Fibroblast of lung (primary cell): ENCODE measurements around the gene CPSF4L. TPM values are rescaled to one million over a fixed set of nuclear protein-coding genes. Genes with fewer than 3 reads are reported as not detected.

Source experiments
- DNase-seq, 2 donors: peaks; one replicate each; pipeline versions ENCODE4 v3.0.0 to v3.0.0-alpha.2; 2010; ENCODE audit warnings: low read depth in 2 of 2
- H2AFZ ChIP-seq: 2 replicates; pipeline ENCODE4 v1.5.1; 2012; ENCODE audit warnings: low read length, control low read depth, inconsistent platforms
- H3K27ac ChIP-seq: 2 replicates; pipeline ENCODE4 v1.5.1; 2011; ENCODE audit warnings: low read length, control low read depth; ENCODE audit not compliant: insufficient read depth
- H3K27me3 ChIP-seq: 2 replicates; pipeline ENCODE4 v1.5.1; 2011; ENCODE audit warnings: mild to moderate bottlenecking, low read length; ENCODE audit not compliant: control insufficient read depth, insufficient read depth
- H3K36me3 ChIP-seq: 2 replicates; pipeline ENCODE4 v1.5.1; 2011; ENCODE audit warnings: low read length; ENCODE audit not compliant: control insufficient read depth, insufficient read depth
- H3K4me1 ChIP-seq: 2 replicates; pipeline ENCODE4 v1.5.1; 2011; ENCODE audit warnings: low read length; ENCODE audit not compliant: control insufficient read depth, insufficient read depth; ENCODE audit errors: extremely low read depth
- H3K4me2 ChIP-seq: 2 replicates; pipeline ENCODE4 v1.5.1; 2011; ENCODE audit warnings: low read length, control low read depth; ENCODE audit not compliant: insufficient read depth; ENCODE audit errors: extremely low read depth
- H3K4me3 ChIP-seq, 4 experiments: fragments of 200-600 bp in 1 of 4; sonication (generic) in 1 of 4; replicated peaks in 1 of 4; 2 replicates each; pipeline ENCODE4 v1.5.1; 2011 to 2016; ENCODE audit warnings: low read length in 4 of 4, low read depth in 3 of 4, mild to moderate bottlenecking in 3 of 4, control low read depth in 2 of 4, inconsistent platforms in 1 of 4, mixed read lengths in 1 of 4; ENCODE audit not compliant: insufficient read depth in 1 of 4; ENCODE audit errors: control extremely low read depth in 1 of 4
- H3K79me2 ChIP-seq: 2 replicates; pipeline ENCODE4 v1.5.1; 2012; ENCODE audit warnings: mild to moderate bottlenecking, low read length, inconsistent platforms; ENCODE audit not compliant: control insufficient read depth, insufficient read depth
- H3K9ac ChIP-seq: 2 replicates; pipeline ENCODE4 v1.5.1; 2011; ENCODE audit warnings: mild to moderate bottlenecking, low read length, control low read depth; ENCODE audit not compliant: insufficient read depth
- H3K9me3 ChIP-seq: 2 replicates; pipeline ENCODE4 v1.5.1; 2012; ENCODE audit warnings: low read depth, low read length; ENCODE audit not compliant: control insufficient read depth, insufficient read depth
- H4K20me1 ChIP-seq: 2 replicates; pipeline ENCODE4 v1.5.1; 2011; ENCODE audit warnings: low read length; ENCODE audit not compliant: control insufficient read depth, insufficient read depth; ENCODE audit errors: extremely low read depth
- EZH2 ChIP-seq: IDR thresholded peaks from 2 replicates; pipeline ENCODE4 v1.5.1; 2012; ENCODE audit warnings: low read length, control low read depth, mild to moderate bottlenecking; ENCODE audit errors: missing control alignments
- polyA plus RNA-seq, 2 donors: library from polyadenylated mRNA; depleted of rRNA in 1 of 2; stranded (reverse) in 1 of 2; unstranded in 1 of 2; fragments of >200 nt; gene quantifications; 2 replicates each; pipeline ENCODE4 v1.2.1, GENCODE V29; 2011 to 2012; ENCODE audit warnings: missing spikeins in 1 of 2
- total RNA-seq: library from RNA; depleted of rRNA; stranded (reverse); fragments of >200 nt; gene quantifications from 2 replicates; pipeline ENCODE4 v1.2.1, GENCODE V29; 2014
- TF ChIP-seq, protein P1 (sequence below), 2 donors: IDR thresholded peaks in 1 of 2; conservative IDR thresholded peaks in 1 of 2; 1 replicate in 1 of 2; 2 replicates in 1 of 2; pipeline ENCODE4 v1.5.1; 2011 to 2012; ENCODE audit warnings: low read length in 2 of 2, control low read depth in 1 of 2, inconsistent platforms in 1 of 2, low read depth in 1 of 2, mild to moderate bottlenecking in 1 of 2

CPSF4L gene
- total and polyA plus RNA-seq, 2 donors (not counting 1 experiment from before 2014, with no cell fraction given), result not detected

DNA sequence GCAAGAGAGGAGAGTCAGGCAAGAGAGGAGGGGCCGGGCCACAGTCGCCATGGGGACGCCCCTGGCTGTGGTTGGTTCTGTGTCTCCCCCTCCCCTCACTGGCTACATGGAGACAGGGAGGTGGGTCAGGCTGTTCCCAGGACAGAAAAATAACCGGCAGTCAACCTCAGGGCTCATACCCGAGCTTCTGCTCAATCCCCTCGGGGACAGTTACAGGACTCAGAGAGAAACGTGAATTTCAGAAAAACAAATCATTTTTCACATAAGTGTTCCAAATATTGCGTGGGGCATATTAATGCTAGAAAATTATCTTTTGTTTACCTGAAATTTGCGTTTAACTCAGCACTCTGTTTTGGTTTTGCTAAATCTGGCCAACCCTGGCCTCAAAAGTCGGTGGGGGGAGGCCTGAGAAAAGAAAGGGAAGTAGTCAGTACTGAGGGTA, 22.2 kb upstream of the CPSF4L start:
- no peaks in the 10 kb centered on the region for H3K9me3 ChIP-seq
- no peaks in the 10 kb centered on the region for H4K20me1 ChIP-seq
- no peak overlapping the region for H2AFZ ChIP-seq
- H3K27me3 ChIP-seq, result no peaks in the 10 kb centered on the region
- TF ChIP-seq EZH2, result no peak
- TF ChIP-seq, protein P1, sequence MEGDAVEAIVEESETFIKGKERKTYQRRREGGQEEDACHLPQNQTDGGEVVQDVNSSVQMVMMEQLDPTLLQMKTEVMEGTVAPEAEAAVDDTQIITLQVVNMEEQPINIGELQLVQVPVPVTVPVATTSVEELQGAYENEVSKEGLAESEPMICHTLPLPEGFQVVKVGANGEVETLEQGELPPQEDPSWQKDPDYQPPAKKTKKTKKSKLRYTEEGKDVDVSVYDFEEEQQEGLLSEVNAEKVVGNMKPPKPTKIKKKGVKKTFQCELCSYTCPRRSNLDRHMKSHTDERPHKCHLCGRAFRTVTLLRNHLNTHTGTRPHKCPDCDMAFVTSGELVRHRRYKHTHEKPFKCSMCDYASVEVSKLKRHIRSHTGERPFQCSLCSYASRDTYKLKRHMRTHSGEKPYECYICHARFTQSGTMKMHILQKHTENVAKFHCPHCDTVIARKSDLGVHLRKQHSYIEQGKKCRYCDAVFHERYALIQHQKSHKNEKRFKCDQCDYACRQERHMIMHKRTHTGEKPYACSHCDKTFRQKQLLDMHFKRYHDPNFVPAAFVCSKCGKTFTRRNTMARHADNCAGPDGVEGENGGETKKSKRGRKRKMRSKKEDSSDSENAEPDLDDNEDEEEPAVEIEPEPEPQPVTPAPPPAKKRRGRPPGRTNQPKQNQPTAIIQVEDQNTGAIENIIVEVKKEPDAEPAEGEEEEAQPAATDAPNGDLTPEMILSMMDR (conservative IDR thresholded peaks at IDR 0.05 in 1 of 2, IDR thresholded peaks at IDR 0.05 in 1 of 2; ENCODE audit: low read depth in 1 of 2, low read length in 2 of 2), result no peak
- peaks cover 34% of the 10 kb centered on the region for H3K79me2 ChIP-seq
- no peak overlapping the region for H3K27ac ChIP-seq
- peaks cover 5% of the 10 kb centered on the region for H3K4me1 ChIP-seq
- no peak for DNase-seq
- no peak overlapping the region for H3K4me2 ChIP-seq
- H3K4me3 ChIP-seq, result no peak overlapping the region
- H3K36me3 ChIP-seq, result peaks cover 19% of the 10 kb centered on the region
- no peak overlapping the region for H3K9ac ChIP-seq

DNA sequence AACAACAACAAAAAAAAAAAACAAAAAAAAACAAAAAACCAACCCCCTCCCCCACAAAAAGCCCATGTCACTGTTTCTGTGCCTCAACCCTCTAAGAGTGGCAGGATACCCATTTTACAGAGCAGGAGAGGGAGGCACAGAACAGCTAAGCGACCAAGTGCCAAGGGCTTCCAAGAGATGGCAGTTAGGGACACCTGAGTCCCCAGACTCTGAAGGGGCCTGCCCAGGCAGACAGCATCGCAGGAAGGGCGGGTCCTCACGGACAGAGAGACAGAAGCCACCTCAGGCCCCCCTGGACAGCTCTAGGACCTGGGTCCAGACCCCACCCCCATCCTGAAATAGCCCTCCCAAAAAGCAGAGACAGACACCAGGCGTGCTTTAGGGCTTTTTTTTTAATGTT, 21.6 kb upstream of the CPSF4L start:
- no peak for DNase-seq
- Histone ChIP-seq H3K27me3 (no peaks in the 10 kb centered on the region), H3K4me1 (no peaks in the 10 kb centered on the region), H3K36me3 (peaks cover 19% of the 10 kb centered on the region), H3K79me2 (peaks cover 28% of the 10 kb centered on the region), H4K20me1 (no peaks in the 10 kb centered on the region), H3K4me3 (no peak overlapping the region), H3K4me2 (no peak overlapping the region), H3K9ac (no peak overlapping the region), H3K9me3 (no peaks in the 10 kb centered on the region), H3K27ac (no peak overlapping the region), H2AFZ (no peak overlapping the region)
- TF ChIP-seq EZH2, result no peak
- TF ChIP-seq, protein P1 (conservative IDR thresholded peaks at IDR 0.05 in 1 of 2, IDR thresholded peaks at IDR 0.05 in 1 of 2; ENCODE audit: low read depth in 1 of 2, low read length in 2 of 2), result no peak

DNA sequence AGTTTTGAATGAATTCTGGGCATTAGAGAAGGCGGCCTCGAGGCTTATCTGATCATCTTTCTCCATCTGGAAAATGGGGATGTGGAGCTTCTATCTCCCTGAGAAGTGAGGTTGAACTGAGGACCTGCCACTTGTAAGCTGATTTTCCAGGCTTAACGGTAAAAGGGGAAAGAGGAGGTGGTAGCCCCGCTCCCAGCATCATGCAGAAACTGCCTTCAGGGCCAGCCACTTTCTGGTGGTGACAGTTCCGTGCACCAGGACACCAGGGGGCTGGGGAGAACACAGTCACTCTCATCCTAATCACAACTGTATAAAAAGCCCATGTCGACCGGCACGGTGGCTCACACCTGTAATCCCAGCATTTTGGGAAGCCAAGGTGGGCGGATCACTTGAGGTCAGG, 20.9 kb upstream of the CPSF4L start:
- no peaks in the 10 kb centered on the region for H3K4me1 ChIP-seq
- no peak overlapping the region for H3K9ac ChIP-seq
- no peak overlapping the region for H3K27ac ChIP-seq
- no peak for TF ChIP-seq EZH2
- TF ChIP-seq, protein P1 (conservative IDR thresholded peaks at IDR 0.05 in 1 of 2, IDR thresholded peaks at IDR 0.05 in 1 of 2; ENCODE audit: low read depth in 1 of 2, low read length in 2 of 2), result no peak
- no peak overlapping the region for H3K4me2 ChIP-seq
- H2AFZ ChIP-seq, result no peak overlapping the region
- no peaks in the 10 kb centered on the region for H3K9me3 ChIP-seq
- H3K27me3 ChIP-seq, result no peaks in the 10 kb centered on the region
- H3K79me2 ChIP-seq, result peaks cover 22% of the 10 kb centered on the region
- H4K20me1 ChIP-seq, result no peaks in the 10 kb centered on the region
- peaks cover 19% of the 10 kb centered on the region for H3K36me3 ChIP-seq
- no peak overlapping the region for H3K4me3 ChIP-seq
- no peak for DNase-seq
